Stimulated activated memory B cell treated with anti-CD40 and anti-IgM and Interleukin-4, amounts not matched to agents 10 μg/mL and 1 μg/mL and 100 μg/mL, for 72 hours (primary cell): ENCODE measurements around the gene OPRM1.
A peak's percentile ranks its signal among the peaks of the same experiment; 100 is the strongest.
"Not testable (repeated sequence)": the region's sequence is repeated elsewhere in the genome, so short reads cannot be mapped to it uniquely, and the experiment has no call there.

Experiments used
- ATAC-seq: fragments of 150-1000 bp; cut with Tn5 transposase; 2 replicates; pipeline ENCODE4 v1.10.0; 2021
- H3K27ac Mint-ChIP-seq: one replicate; pipeline ENCODE4 v1.8.0; 2022; ENCODE audit warnings: mild to moderate bottlenecking, mixed read lengths
- H3K27me3 Mint-ChIP-seq: one replicate; pipeline ENCODE4 v1.8.0; 2022; ENCODE audit warnings: mixed read lengths
- H3K36me3 Mint-ChIP-seq: one replicate; pipeline ENCODE4 v1.8.0; 2022; ENCODE audit warnings: mixed read lengths
- H3K4me1 Mint-ChIP-seq: one replicate; pipeline ENCODE4 v1.8.0; 2022; ENCODE audit warnings: mixed read lengths
- H3K4me3 Mint-ChIP-seq: one replicate; pipeline ENCODE4 v1.8.0; 2022; ENCODE audit warnings: mild to moderate bottlenecking, moderate library complexity, mixed read lengths
- H3K9me3 Mint-ChIP-seq: one replicate; pipeline ENCODE4 v1.8.0; 2022; ENCODE audit warnings: mixed read lengths

OPRM1 gene

DNA sequence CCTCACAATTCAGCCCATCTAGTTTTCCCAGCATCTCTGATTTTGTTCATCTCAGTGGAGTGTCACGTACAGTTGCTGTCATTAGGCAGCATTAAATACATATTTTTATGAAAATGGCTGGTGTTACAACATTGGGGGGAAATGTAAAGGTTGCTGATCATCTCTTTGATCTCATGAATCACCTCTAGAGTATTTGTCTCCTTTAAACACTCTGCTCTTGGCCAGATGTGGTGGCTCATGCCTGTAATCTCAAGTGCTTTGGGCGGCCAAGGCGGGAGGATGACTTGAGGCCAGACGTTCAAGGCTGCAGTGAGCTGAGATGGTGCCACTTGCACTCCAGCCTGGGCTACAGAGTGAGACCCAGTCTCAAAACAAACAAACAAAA, 189.5 kb downstream of the OPRM1 start:
- Mint-ChIP-seq H3K36me3 (no peaks in the 10 kb centered on the region), H3K27ac (no peak overlapping the region), H3K27me3 (no peaks in the 10 kb centered on the region), H3K9me3 (no peaks in the 10 kb centered on the region), H3K4me1 (peaks cover 14% of the 10 kb centered on the region), H3K4me3 (no peak overlapping the region)
- no peak for ATAC-seq

DNA sequence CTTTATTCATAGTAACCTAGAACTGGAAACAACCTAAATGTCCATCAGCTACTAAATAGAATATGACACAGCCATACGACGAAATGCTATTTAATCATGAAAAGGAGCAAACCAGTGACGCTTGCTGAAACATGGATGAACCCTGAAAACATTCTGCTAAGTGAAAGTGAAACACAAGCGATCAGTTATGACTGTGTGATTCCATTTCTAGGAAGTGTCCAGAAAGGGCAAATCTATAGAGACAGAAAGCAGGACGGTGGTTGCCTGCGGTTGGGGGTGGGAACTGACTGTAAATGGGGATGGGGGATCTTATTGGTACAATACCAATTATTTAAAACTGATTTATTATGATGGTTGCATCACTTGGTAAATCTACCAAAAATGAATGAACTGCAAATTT, 190.7 kb downstream of the OPRM1 start:
- Mint-ChIP-seq H3K4me1 (peaks cover 27% of the 10 kb centered on the region), H3K4me3 (peak overlapping the region; percentile 56), H3K27ac (peak overlapping the region; percentile 20), H3K36me3 (no peaks in the 10 kb centered on the region), H3K9me3 (no peaks in the 10 kb centered on the region), H3K27me3 (no peaks in the 10 kb centered on the region)
- ATAC-seq = peak; percentile 75

GRCh38 chr6:154230393-154230792, 191.4 kb downstream of the OPRM1 start:
- Mint-ChIP-seq H3K36me3 (no peaks in the 10 kb centered on the region), H3K9me3 (no peaks in the 10 kb centered on the region), H3K27ac (peak overlapping the region; percentile 20), H3K4me3 (no peak overlapping the region), H3K27me3 (no peaks in the 10 kb centered on the region), H3K4me1 (peaks cover 30% of the 10 kb centered on the region)
- no peak for ATAC-seq

- Mint-ChIP-seq H3K9me3 (no peaks in the 10 kb centered on the region), H3K36me3 (no peaks in the 10 kb centered on the region), H3K27me3 (no peaks in the 10 kb centered on the region), H3K4me1 (peaks cover 30% of the 10 kb centered on the region), H3K27ac (no peak overlapping the region), H3K4me3 (no peak overlapping the region)
- ATAC-seq = no peak
Observed at GRCh38 chr6:154230910-154231595, 192.0 kb downstream of the OPRM1 start.

DNA sequence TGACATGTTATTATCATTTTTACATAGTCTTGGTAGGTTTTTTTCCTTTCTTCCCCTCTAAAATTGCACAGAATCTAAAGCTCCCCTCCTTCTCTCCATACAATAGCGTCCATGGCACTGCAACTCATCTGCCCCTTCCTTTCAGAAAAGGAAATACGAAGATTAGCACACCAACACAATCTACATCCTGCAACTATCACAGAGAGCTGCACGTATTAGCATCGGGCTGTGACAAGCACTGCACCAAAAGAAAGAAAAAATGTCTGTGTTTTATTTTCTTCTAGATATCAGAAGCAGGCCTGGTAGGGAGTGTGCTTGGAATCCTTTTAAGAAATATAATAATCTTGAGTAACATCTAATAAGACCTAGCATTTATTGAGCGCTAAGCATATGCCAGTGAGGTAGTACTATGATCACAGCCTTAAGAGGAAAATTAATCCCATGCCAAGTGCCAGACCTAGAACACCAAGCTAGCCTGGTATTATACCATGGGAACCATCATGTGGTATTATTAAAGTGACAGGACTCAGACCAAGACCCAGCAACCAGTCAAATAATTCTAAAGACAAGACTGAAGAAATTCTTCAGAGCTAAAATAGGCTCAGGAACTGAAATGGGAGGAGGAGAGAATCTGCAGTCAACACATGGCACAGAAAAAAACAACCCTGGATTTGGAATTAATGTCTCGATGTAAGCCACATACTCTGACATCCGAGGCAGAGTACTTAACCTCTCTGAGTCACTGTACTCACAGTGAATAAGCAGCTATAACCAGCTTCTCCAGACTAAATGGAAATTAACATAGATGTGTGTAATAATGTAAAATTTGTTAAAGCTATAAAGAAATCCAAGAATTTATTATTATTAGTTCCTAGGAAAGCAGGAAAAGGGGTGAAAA, 193.2 kb downstream of the OPRM1 start:
- Mint-ChIP-seq H3K27me3 (no peaks in the 10 kb centered on the region), H3K4me3 (no peak overlapping the region), H3K9me3 (no peaks in the 10 kb centered on the region), H3K36me3 (no peaks in the 10 kb centered on the region), H3K27ac (no peak overlapping the region), H3K4me1 (peaks cover 30% of the 10 kb centered on the region)
- ATAC-seq = no peak

- peaks cover 30% of the 10 kb centered on the region for H3K4me1 Mint-ChIP-seq
- H3K27me3 Mint-ChIP-seq = no peaks in the 10 kb centered on the region
- no peak overlapping the region for H3K4me3 Mint-ChIP-seq
- H3K36me3 Mint-ChIP-seq = no peaks in the 10 kb centered on the region
- H3K27ac Mint-ChIP-seq = peak overlapping the region; percentile 17
- ATAC-seq = no peak
- H3K9me3 Mint-ChIP-seq = no peaks in the 10 kb centered on the region
Observed at GRCh38 chr6:154233383-154233782, 194.3 kb downstream of the OPRM1 start.

DNA sequence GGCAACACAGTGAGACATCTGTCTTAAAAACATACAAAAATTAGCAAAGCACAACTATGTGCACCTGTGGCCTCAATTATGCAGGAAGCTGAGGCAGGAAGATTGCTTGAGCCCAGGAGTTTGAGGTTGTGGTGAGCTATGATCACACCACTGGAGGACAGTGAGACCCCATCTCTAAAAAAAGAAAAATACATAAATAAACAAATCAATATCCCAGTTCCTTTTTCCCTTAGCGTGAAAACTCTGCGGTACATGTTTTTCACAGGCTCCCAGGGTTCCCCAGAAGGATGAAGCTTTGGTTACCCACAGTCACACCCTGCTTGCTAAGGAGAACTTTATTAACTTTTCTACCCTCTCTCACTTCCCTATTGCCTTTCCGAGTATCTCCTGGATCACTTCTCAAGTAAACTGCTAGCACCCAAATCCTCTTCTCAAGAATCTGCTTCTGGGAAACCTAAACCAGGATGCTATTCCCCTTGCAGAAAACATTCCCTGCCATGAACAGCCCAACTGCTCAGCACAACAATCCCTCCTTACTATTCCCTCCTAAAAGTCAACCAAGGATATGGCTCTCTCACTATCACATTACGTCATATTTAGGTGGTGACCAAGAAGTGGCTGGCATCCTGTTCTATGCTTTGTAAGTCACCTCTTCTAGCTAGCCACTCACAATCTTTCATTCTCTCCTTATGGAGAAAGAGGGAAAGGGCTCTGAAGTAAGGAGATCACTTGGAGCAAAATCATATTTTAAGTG, 195.2 kb downstream of the OPRM1 start:
- Mint-ChIP-seq H3K4me3 (no peak overlapping the region), H3K27ac (peak overlapping the region; percentile 17), H3K36me3 (no peaks in the 10 kb centered on the region), H3K4me1 (peaks cover 30% of the 10 kb centered on the region), H3K27me3 (no peaks in the 10 kb centered on the region), H3K9me3 (no peaks in the 10 kb centered on the region)
- peak; percentile 79 for ATAC-seq

GRCh38 chr6:154236646-154237301, 197.7 kb downstream of the OPRM1 start:
- Mint-ChIP-seq H3K36me3 (no peaks in the 10 kb centered on the region), H3K9me3 (no peaks in the 10 kb centered on the region), H3K27me3 (no peaks in the 10 kb centered on the region), H3K27ac (no peak overlapping the region), H3K4me1 (peaks cover 19% of the 10 kb centered on the region), H3K4me3 (no peak overlapping the region)
- no peak for ATAC-seq

DNA sequence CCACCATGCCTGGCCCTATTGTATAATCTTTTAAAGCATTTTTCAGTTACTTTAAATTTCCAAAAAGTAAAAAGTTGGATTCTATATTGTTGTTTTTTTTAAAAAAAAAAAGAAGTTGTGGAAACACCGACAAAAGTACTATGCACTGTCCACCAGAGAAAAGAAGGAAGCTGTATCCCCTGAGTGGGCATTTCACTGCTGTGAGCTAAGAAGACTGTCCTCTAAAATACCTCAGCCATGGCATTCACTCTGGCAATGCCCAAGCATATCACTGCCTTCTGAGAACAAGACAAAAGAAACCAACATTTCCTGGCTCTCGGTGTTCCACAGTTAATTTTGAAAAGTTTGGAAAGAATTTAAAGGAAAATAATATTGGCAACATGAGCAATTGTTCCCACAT, 199.8 kb downstream of the OPRM1 start:
- Mint-ChIP-seq H3K36me3 (peaks cover 8% of the 10 kb centered on the region), H3K27me3 (peaks cover 8% of the 10 kb centered on the region), H3K4me1 (peaks cover 19% of the 10 kb centered on the region), H3K4me3 (no peak overlapping the region), H3K27ac (no peak overlapping the region), H3K9me3 (peaks cover 7% of the 10 kb centered on the region)
- ATAC-seq = no peak

DNA sequence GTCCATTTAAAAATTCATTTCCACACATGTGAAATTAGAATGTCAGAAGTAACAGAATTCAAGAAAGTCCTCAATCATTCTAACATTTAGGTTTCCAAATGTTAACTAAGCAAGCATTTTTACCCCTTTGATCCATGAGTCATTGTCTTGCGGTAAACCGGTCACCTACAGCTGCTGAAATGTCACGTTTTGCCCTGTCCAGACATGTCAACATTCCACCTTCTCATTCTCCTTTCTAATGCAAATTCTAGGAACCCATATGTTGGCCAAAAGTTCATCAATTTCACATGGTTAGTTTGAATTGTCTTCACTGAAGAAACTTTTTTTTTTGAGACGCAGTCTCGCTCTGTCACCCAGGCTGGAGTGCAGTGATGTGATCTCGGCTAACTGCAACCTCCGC, 200.4 kb downstream of the OPRM1 start:
- Mint-ChIP-seq H3K36me3 (peaks cover 8% of the 10 kb centered on the region), H3K27me3 (peaks cover 8% of the 10 kb centered on the region), H3K27ac (no peak overlapping the region), H3K4me3 (no peak overlapping the region), H3K9me3 (peaks cover 7% of the 10 kb centered on the region), H3K4me1 (peaks cover 13% of the 10 kb centered on the region)
- no peak for ATAC-seq

- not testable (repeated sequence) for H3K27ac Mint-ChIP-seq, H3K36me3 Mint-ChIP-seq, H3K4me3 Mint-ChIP-seq, ATAC-seq, H3K4me1 Mint-ChIP-seq, H3K27me3 Mint-ChIP-seq, H3K9me3 Mint-ChIP-seq
Observed at GRCh38 chr6:154241061-154241460, 202.0 kb downstream of the OPRM1 start.

DNA sequence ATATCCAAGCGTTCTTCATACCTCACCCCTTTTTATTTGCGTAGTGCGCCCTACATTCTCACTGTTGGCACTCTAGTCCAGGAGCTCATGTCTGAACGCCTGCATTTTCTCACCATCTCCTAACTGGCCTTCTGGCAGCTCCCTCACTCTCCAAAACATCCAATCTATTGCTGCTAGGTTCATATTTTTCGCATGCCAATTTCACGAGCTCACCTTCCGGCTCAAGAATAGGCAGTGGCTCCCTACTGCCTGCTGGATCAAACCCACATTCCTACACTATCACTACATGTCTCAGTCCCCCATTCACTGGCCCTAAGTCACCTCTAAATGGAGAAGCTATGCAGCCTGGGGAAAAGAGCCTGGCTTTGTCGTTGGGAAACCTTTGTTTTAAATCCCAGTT, 202.5 kb downstream of the OPRM1 start:
- H3K4me3 Mint-ChIP-seq = no peak overlapping the region

GRCh38 chr6:154242617-154243357, 203.7 kb downstream of the OPRM1 start:
- Mint-ChIP-seq H3K36me3 (peaks cover 8% of the 10 kb centered on the region), H3K9me3 (peaks cover 7% of the 10 kb centered on the region), H3K4me3 (no peak overlapping the region), H3K27me3 (peaks cover 8% of the 10 kb centered on the region), H3K4me1 (peaks cover 16% of the 10 kb centered on the region), H3K27ac (no peak overlapping the region)
- ATAC-seq = no peak

More for the DNA sequence above, 202.5 kb downstream of the OPRM1 start:
- H3K27ac Mint-ChIP-seq = no peak overlapping the region
- H3K27me3 Mint-ChIP-seq = peaks cover 8% of the 10 kb centered on the region
- peaks cover 7% of the 10 kb centered on the region for H3K9me3 Mint-ChIP-seq
- no peak for ATAC-seq
- peaks cover 6% of the 10 kb centered on the region for H3K4me1 Mint-ChIP-seq
- H3K36me3 Mint-ChIP-seq = peaks cover 8% of the 10 kb centered on the region
